KBM-7 (cell line): Measurements from ENCODE around the gene SH2D4B.

ENCODE experiments used
- DNase-seq: peaks from one replicate; pipeline ENCODE4 v3.0.0-alpha.2; 2015
- in situ Hi-C: fragments of 300-500 bp; cut with MboI; formaldehyde crosslinking; loops from 2 replicates; pipeline ENCODE4 v1.14.3; 2020; ENCODE audit warnings: low sequenced_read_pairs, low pct_unique_long_range_greater_than_20kb, mixed read lengths

Gene SH2D4B

GRCh38 chr10:80579181-80579763, 41.6 kb downstream of the SH2D4B start:
- in situ Hi-C loops = no loop called here

GRCh38 chr10:80579849-80580637, 42.3 kb downstream of the SH2D4B start:
- in situ Hi-C loops = no loop called here
- DNase-seq = no peak

More at GRCh38 chr10:80579181-80579763, 41.6 kb downstream of the SH2D4B start:
- peak; percentile 15 for DNase-seq

GRCh38 chr10:80580638-80581468, 43.2 kb downstream of the SH2D4B start:
- in situ Hi-C loops = no loop called here
- no peak for DNase-seq

GRCh38 chr10:80581469-80581835, 43.8 kb downstream of the SH2D4B start:
- DNase-seq = no peak
- in situ Hi-C loops = no loop called here

- in situ Hi-C loops = no loop called here
- DNase-seq = no peak
Measured at GRCh38 chr10:80582286-80582960, 44.7 kb downstream of the SH2D4B start.

GRCh38 chr10:80583685-80584084, 46.0 kb downstream of the SH2D4B start:
- no peak for DNase-seq
- in situ Hi-C loops = no loop called here

- in situ Hi-C loops = no loop called here
- no peak for DNase-seq
Measured at GRCh38 chr10:80585812-80586211, 48.1 kb downstream of the SH2D4B start.

GRCh38 chr10:80588546-80588945, 50.8 kb downstream of the SH2D4B start:
- no peak for DNase-seq
- in situ Hi-C loops = no loop called here

- no peak for DNase-seq
- in situ Hi-C loops = no loop called here
Measured at GRCh38 chr10:80589726-80590373, 52.1 kb downstream of the SH2D4B start.

- DNase-seq = no peak
- in situ Hi-C loops = no loop called here
Measured at GRCh38 chr10:80590585-80591125, 53.0 kb downstream of the SH2D4B start.

GRCh38 chr10:80596391-80597257, 58.9 kb downstream of the SH2D4B start:
- in situ Hi-C loops = no loop called here
- DNase-seq = peak; percentile 60

GRCh38 chr10:80598084-80598798, 60.5 kb downstream of the SH2D4B start:
- in situ Hi-C loops = no loop called here
- no peak for DNase-seq

- in situ Hi-C loops = no loop called here
- no peak for DNase-seq
Measured at GRCh38 chr10:80598951-80599350, 61.2 kb downstream of the SH2D4B start.

- peak; percentile 48 for DNase-seq
- in situ Hi-C loops = no loop called here
Measured at GRCh38 chr10:80599424-80599847, 61.7 kb downstream of the SH2D4B start.

GRCh38 chr10:80600256-80600655, 62.6 kb downstream of the SH2D4B start:
- no peak for DNase-seq
- in situ Hi-C loops = no loop called here

- no peak for DNase-seq
- in situ Hi-C loops = no loop called here
Measured at GRCh38 chr10:80602881-80603280, 65.2 kb downstream of the SH2D4B start.

GRCh38 chr10:80603516-80603915, 65.8 kb downstream of the SH2D4B start:
- in situ Hi-C loops = no loop called here
- DNase-seq = no peak
